ENCODE data around the gene ANK3. TPM values are rescaled to one million over a fixed set of nuclear protein-coding genes. Genes with fewer than 3 reads are reported as not detected.

ANK3 gene
- total RNA-seq, 4 donors from 2014 or later: 118 to 161 (median 151) TPM

DNA sequence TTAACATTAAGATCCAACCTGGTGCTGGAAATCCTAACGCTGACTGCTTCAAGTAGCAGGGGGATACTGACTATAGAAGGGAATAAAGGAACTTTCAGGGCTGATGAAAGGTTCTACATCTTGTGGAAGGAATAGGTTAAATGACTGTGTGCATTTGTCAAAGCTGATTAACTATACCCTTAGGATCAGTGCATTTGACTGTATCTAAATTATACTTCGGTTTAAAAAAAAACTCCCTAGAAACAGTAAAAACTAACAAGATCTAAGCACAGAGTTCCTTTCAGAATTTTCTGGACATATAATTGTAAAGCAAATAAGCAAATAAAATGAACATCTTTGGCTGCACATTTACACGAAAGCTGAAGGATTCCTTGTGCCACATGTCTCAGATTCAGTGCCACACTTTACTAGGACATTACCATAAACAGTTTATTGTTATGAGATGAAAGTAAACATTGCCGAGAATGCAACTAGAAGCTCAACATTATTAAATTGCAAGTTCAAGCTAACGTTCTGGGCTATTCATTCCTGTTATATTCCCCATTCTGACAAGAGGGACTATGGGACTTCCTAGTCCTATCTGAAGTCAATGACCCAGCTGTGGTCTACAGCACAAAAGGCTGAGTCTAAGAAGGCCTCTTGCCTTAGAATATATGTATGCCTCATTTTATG lies 20.7 kb downstream of the ANK3 start:
- H3K27me3 ChIP-seq: no peaks in the 10 kb centered on the region
- no peaks in the 10 kb centered on the region for H3K36me3 ChIP-seq
- DNase-seq: no peak
- H3K9me3 ChIP-seq: no peaks in the 10 kb centered on the region
- peaks cover 0 to 4% (median 0%) of the 10 kb centered on the region in 4 donors for H3K4me1 ChIP-seq
- no peak overlapping the region for H3K27ac ChIP-seq
- TF ChIP-seq CTCF (IDR thresholded peaks at IDR 0.05) (no peak), POLR2A (IDR thresholded peaks at IDR 0.05) (no peak)
- H3K4me3 ChIP-seq: no peak overlapping the region

DNA sequence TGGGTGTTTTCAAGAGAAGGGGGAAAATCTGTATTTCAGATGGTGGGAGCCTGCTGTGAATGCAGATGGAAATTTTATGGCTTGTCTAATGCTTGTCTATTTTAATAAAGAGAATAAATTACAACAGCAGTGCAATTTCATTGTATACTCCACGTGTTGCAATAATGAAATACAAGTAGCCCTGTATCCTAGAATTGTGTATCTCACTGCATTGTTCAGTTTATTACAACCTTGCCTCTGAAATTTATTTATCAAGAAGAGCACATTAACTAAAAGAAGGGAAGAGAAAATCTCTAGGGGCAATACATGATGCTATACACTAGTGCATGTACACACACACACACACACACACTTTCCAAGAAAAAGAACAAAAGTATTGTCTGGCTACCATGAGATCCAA lies 21.8 kb downstream of the ANK3 start:
- no peak for DNase-seq
- no peaks in the 10 kb centered on the region for H3K27me3 ChIP-seq
- no peak overlapping the region for H3K27ac ChIP-seq
- H3K4me3 ChIP-seq: no peak overlapping the region
- TF ChIP-seq POLR2A (IDR thresholded peaks at IDR 0.05) (no peak), CTCF (IDR thresholded peaks at IDR 0.05) (no peak)
- no peaks in the 10 kb centered on the region for H3K9me3 ChIP-seq
- peaks cover 0 to 4% (median 0%) of the 10 kb centered on the region in 4 donors for H3K4me1 ChIP-seq
- no peaks in the 10 kb centered on the region for H3K36me3 ChIP-seq

- no peak overlapping the region for H3K4me3 ChIP-seq
Measured at GRCh38 chr10:60367431-60367830, 22.2 kb downstream of the ANK3 start.

DNA sequence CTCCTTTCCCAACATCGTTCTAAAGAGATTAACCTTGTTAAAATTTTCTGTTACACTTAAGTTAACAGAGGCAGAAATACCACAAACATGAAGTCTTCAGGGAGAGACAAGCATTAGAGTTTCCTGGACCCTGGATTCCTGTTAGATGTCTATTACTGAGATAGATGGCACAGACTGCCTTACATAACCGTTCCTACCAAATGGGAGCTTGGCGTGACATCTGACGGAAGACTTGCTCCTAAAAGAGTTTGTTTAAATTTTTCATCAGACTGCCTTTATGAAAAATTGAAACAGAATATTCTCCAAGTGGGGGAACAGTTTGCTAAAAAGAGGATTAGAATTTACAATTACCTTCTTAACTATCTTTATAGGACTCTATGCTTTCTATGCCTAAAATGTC lies 22.7 kb downstream of the ANK3 start:
- TF ChIP-seq POLR2A (IDR thresholded peaks at IDR 0.05) (no peak), CTCF (IDR thresholded peaks at IDR 0.05) (no peak)
- peaks cover 0 to 4% (median 0%) of the 10 kb centered on the region in 4 donors for H3K4me1 ChIP-seq
- no peak for DNase-seq
- H3K9me3 ChIP-seq: no peaks in the 10 kb centered on the region
- no peak overlapping the region for H3K27ac ChIP-seq
- no peaks in the 10 kb centered on the region for H3K36me3 ChIP-seq
- no peak overlapping the region for H3K4me3 ChIP-seq
- H3K27me3 ChIP-seq: no peaks in the 10 kb centered on the region

More at GRCh38 chr10:60367431-60367830, 22.2 kb downstream of the ANK3 start:
- TF ChIP-seq CTCF (IDR thresholded peaks at IDR 0.05) (no peak), POLR2A (IDR thresholded peaks at IDR 0.05) (no peak)
- no peak for DNase-seq
- Histone ChIP-seq H3K27ac (no peak overlapping the region), H3K27me3 (no peaks in the 10 kb centered on the region), H3K9me3 (no peaks in the 10 kb centered on the region), H3K36me3 (no peaks in the 10 kb centered on the region), H3K4me1 (peaks cover 0 to 4% (median 0%) of the 10 kb centered on the region in 4 donors)

DNA sequence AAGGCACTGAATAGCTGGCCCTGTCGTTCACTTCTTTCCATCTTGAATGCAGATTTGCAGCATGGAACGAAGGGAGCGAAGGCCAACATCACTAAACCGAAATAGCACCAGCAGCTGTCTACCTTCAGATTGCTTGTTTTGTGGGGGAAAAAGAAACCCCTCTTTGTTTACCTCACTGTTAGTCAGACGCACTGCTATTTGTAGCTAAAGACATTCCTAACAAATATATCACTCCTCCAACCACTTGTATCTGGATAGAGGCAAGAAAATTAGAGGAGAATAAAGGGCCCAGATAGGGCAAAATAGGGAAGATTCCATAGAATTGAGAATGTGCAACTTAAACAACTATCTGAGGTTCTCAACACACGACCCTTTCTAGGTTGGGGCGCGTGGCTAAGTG lies 26.5 kb downstream of the ANK3 start:
- Histone ChIP-seq H3K4me3 (no peak overlapping the region), H3K9me3 (no peaks in the 10 kb centered on the region), H3K27me3 (no peaks in the 10 kb centered on the region), H3K27ac (no peak overlapping the region), H3K36me3 (no peaks in the 10 kb centered on the region), H3K4me1 (no peaks in the 10 kb centered on the region)
- DNase-seq: no peak
- no peak for TF ChIP-seq POLR2A (IDR thresholded peaks at IDR 0.05)
- TF ChIP-seq CTCF (IDR thresholded peaks at IDR 0.05): no peak
